ENCODE data around the gene MS4A15.

MS4A15 gene

DNA sequence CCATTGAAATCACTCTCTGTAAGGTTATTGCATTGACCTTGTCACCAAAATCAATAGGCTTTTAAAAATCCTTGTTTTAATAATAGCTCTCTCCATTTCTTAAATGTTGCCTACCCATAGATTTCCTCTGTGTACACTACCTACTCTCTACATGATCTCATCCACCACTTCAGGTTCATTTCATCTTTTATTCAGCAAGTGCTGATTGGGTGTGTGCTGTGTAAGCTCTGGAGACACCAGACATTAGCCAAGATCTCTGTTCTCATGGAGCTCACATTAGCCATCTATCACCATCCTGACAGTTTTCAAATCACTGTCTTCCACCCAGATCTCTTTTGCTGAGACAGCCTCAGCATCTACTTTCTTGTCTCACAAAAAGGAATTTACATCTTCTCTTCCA, 24.1 kb downstream of the MS4A15 start:
- DNase-seq = no peak

DNA sequence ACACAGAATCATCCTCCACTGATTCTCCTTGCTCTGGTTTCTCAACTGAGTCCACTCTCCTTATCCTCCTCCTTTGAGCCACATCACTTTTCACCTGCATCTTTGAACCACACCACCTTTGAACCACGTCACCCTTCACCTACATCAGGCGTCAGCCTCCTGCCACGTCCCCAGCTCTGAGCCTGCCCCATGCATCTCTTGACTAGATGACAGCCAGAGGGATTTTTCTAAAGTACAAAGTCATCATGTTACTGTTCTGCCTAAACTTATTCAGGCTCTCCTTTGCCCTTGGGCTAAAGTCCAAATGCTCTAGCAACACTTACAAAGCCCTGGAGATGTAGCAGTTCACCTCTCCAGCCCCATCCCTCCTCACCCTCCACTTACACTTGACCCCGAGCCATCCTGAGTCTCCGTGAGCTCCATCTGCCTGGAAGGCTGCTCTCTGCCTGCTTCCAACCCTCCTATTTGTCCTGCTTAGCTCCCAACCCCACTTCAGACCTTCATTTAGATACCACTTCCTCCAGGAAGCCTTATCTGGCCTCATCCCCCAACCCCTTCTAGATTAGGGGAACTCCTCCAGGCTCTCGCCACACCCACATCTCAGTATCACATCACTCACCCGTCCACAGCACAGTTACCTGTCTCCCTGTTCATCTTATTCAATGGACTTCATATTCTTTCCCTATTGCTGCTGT, 24.8 kb downstream of the MS4A15 start:
- no peak for DNase-seq

DNA sequence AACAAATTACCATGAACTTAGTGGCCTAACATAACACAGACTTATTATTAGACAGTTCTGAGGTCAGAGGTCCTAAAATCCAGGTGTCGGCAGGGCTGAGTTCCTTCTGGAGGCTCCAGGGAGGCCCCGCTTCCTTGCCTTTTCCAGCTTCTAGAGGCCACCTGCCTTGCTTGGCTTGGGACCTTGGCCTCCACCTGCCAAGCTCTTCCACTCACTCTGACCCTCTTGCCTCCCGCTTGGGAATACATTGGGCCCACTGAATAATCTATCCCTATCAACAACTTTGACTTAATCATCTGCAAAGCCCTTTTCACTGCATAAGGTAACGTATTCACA, 25.3 kb downstream of the MS4A15 start:
- DNase-seq = no peak

DNA sequence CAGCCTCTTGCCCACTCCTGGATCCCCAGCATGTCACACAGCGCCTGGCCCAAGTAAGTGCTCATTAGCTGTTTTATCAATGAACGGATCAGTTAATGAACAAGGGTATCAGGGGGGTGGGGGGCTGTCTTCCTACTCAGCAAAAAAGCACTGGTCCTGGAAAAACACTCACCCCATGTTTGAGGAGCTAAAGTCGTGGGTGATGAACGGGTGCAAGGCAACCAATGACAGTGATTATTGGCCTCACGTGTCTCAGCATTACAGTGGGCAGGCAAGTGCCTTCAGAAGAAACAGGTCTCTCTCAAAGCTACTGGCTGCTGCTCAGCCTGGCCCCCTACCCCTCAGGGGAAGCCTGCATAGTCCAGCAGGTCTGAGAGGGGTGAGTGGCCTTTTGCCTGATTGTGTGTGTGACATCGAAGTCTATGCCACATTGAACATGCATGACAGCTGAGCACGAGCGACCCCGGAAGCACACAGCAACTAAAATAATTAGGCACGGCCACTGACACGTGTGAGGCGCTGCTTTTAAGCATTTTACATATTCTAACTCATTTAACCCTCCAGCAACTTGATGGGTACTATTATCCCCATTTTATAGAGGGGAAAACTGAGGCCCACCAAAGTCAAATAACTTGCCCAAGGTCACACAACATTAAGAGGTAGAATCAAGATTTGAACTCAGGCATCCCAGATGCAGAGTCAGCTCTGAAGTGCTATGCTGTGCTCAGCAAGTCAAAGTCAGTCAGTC, 25.9 kb downstream of the MS4A15 start:
- no peak for DNase-seq

DNA sequence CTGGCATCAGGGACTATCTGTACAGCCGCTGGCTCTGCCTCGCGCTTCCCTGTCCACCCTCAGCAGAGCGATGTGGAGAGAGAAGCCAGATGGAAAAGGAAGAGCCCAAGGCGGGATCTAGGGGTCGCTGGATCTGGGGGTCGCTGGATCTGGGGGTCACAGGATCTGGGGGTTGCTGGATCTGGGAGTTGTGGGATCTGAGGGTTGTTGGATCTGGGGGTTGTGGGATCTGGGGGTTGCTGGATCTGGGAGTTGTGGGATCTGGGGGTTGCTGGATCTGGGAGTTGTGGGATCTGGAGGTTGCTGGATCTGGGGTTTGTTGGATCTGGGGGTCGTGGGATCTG, 26.4 kb downstream of the MS4A15 start:
- DNase-seq = no peak

DNA sequence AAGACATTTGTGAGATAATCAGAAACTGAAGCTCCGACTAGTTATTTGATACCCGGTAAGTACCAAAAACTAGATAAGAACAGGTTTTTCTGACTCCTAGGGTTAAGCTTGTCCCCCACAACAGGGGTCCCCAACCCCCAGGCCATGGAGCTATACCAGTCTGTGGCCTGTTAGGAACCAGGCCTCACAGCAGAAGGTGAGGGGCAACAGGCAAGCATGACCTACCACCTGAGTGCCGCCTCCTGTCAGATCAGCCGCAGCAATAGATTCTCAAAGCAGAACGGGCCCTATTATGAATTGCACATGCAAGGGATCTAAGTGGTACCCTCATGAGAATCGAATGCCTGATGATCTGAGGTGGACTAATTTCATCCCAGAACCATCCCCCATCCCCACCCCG, 27.2 kb downstream of the MS4A15 start:
- no peak for DNase-seq

DNA sequence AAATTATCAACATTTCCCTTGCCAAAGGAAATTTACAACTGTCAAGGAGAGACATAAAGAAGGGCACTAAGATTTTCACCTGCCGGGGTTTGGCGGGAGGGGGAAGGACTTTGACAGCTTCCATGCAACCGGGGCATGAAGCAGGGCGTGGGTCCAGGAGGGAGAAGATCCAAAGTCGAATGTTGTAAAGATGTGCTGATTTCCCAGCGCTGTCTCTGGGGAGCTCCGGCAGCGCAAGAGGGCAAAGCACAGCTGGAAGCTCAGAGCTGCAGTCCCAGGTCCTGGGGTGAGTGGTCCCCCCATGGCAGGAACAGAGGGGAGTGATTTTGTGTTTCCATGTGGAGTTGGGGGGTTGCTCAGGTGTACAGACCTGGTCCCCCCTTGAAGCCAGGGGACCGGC, 28.5 kb downstream of the MS4A15 start, which contains the start of gene MS4A10:
Gene MS4A10 (plus strand): TSS at position 198 of the 400 bp plus-strand sequence. CDS start 5,003 bp downstream, outside the sequence.
- no peak for DNase-seq

DNA sequence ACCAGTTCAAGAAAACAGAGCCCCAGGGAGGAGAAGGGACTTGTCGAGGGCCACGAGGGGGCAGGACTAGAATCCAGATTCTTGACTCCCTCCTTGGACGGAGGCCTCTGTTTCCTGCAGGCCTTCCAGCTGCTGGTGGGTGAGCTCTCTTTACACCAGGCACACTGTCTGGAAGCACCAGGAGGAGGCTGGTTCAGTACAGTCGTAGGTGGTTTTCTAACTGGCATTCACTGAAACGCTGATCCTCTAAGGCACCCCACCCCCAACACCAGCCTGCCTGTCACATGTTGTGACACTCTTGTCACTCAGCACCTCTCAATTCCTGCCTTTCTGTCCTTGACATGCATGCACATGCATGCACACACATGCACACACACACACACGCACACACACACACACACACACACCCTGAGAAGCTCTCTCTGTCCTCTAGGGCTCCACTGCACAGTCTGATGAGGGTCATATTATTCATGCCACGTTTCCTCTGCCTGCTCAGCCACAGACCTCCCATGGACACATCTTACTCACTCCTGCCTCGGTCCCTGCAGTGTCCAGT, 29.2 kb downstream of the MS4A15 start:
- no peak for DNase-seq

DNA sequence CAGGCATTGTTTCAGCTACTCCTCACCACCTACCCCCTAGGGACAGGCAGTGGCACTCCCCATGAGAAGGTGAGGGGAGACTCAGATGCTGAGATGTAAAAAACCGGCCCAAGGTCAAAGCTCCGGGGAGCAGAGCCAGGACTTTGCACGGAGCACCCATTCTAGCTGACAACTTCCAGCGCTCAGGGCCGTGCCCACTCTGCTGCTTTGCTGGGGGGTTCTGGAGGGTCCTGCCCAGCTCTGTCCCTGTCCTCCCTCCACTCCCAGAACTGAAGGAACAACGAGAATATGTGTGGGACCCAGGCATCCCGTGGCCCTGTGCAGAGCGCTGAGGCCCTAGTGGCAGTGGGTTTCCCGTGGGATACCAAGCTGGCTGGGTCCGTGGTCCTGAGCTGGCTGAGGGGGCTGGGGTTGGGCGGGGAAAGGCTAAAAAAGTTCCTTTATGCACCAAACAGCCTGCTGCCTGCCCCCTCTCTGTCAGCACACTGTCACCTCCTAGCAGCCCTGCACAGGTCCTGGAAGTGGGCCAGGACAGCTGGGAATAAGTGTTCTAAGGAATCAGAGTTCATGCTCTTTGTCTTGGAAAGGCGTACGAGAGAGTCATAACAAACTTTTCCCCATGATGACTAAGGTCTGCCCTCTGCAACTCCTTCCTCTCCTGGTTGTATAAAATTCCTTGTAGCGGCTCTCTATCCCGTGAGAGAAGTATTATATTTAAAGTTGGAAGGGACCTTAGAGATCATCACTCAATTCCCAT, 30.3 kb downstream of the MS4A15 start:
- DNase-seq = no peak

DNA sequence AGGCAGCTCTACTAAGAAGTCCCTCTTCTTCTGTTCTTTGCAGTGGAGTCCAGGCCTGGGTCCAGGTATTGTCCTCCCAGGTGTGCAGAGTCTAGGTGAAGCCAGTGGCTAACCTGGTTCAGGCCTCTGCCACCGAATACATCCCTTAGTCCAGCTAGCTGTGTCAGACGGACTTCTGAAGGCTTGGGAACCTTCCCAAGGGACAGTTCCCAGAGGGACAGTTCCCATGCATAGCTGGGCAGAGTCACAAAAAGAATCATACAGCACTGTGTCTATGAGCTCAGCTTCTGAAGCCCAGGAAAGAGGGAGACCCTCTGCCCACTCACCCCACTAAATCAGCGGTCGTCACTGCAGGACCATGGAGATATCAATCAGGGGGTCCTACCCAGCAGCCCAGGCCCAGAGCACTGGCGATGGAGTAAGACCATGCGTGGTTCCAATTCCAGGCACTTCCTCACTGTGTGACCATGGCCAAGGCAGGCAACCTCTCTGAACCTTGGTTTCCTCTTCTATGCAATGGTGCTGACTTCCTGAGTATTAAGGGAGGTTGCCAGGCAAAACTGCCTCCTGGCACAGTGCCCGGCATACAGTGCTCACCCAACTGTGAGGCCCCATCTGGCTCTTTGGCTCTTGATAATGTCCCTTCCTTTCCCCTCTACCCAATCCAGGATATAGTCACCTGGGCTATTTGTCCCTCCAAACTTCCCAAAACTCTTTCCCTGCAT, 31.9 kb downstream of the MS4A15 start:
- DNase-seq = peak in 1 of 2 experiments; percentile 51

DNA sequence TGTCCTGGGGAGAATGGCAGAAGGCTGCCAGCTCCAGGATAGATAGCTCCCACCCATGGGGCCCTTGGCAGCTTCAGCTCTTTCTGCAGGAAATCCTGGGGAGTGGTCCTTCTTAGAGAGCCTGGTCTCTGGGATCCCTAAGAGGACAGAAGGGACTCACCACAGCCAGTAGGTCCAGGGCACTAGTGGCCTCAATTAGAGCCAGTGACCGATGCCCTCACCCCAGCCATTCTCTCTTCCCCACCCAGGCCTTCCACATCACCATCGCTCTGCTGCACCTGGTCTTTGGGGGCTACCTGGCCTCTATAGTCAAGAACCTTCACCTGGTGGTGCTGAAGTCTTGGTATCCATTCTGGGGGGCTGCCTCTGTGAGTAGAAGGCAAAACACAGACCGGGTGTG, 34.1 kb downstream of the MS4A15 start:
- no peak for DNase-seq

DNA sequence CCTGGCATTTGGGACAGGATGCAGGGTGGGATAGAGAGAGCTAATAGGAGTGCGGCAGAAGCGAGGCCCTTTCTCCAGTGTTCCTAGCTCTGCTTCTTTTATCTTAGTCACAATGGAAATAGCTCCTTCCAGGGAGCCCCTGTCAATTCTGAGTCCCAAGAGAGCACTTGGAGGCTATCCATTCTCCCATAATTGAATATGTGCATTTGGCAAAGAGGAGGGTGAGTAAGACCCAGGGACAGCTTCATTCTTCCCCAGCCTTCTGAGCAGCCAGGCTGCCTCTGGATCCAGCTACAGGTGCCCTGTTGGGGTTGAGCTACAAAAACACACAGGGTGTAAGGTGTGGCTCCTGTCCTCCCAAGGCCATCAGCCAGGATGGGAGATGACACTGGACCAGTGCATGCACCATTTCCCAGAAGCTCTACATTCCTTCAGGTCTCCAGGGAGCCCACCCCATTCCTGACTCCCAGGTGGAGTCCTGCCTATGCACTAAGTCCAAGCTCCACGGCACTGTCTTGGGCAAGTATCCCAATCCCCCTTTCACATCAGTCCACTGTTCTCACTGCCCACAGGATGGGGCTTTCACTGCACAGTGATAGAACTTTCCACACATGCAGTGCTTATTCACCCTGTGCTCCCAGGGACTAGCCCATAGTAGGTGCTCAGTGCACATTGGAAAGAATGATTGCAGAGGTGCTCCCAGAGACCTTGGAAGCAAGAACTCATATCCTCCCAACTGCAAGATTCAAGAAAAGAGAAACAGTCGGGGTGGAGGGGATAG, 34.7 kb downstream of the MS4A15 start:
- no peak for DNase-seq

DNA sequence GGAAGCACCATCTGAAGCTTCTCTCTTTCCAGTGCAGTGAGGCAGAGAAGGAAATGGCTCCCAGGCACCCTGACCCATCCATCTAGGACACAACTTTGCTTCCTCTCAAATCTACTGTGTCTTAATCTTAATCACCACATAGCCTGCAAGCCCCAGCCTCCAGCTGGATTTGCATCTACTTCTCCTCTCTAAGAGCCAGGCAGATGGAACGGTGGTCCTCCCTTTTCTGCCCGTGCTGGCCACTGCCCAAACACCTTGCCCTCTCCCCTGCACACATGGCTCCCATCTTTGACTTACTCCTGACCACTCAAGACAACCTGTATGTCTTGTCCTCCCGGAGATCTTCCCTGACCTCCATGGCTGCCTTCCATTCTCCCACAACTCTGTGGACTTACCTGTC, 35.9 kb downstream of the MS4A15 start:
- no peak for DNase-seq

DNA sequence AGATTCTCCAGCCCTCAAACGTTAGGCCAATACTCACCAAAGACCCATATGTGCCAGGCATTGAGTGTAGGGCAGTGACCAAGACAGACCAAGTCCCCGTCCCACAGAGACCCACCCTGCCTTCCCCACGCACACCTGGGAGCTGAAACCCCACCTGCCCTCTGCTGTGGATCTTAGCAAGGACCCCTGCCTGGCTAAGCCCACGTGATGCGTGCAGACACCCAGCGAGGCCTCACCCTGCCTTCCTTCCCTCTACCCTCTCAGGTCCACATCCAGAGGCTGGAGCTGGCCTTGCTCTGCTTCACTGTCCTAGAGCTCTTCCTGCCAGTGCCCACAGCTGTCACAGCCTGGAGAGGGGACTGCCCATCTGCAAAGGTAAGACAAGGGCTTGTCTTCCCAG, 38.6 kb downstream of the MS4A15 start:
- no peak for DNase-seq

DNA sequence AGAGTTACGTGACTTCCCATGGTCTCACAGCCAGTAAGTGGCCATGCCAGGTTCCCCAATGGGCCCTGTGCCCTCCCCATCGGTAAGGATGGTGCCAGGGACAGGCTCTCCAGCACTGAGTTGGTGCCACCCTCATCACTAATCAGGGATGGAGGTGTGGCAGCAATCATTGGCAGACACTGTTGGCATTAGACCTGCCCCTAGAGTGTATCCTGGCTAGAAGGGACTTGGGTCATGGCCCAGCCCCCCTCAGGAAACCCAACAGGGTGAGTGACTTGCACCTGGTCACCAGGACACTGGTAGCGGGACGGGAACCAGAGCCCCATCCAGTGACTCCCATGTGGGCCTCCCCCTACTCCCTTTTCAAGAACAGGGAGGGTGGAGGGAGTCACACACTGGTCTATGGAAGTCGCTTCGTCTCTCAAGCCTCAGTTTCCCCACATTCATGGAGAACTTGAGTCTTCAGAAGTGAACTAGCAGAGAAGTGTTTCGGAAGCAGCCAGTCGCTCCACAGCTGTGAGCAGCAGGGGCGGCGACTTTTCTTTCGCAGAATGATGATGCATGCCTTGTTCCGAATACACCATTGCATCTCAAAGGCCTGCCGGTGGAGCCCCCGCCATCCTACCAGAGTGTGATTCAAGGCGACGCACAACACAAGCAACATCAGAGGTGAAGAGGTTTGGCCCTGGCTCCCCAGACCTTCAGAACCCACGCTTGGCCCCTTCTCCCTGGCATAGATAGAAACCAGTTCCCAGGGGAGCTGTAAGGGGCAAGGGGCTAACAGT, 41.4 kb downstream of the MS4A15 start:
- no peak for DNase-seq

DNA sequence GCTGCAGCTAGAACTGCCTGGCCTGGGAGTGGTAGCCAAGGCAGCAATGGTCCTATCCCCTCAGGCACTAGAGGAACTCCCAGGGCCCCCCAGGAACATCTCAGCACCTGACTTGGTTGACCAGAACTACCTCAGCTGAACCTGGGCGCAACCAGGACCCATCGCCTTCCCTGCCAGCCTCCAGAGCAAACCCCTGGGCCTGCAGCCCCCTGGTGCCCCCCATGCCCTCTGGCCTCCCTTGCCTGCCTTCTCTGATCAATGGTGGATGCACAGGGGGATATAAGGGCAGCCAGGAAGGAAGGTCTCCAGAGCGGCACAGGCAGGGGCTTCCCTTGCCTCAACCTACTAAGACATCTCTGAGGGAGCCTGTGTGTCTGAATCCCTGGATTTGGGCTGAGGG, 42.0 kb downstream of the MS4A15 start:
- no peak for DNase-seq

DNA sequence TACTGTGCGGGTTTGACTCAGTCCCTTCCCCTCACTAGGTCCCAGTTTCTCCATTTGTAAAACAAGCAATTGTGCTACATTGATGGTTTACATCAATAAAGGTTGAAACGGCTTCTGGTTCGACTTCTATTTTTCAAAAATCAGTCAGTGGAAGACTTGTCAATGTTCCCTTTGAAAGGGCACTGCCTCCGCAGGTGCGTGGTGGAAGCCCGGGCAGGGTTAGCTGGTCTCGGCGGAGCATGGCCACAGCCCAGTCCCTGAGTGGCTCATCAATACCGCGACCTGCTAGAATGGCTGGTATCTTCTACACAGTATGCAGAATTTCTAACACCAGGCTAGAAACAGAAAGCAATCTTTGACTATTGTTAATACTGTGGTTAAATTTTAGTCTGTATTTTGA, 44.5 kb downstream of the MS4A15 start:
- no peak for DNase-seq

DNA sequence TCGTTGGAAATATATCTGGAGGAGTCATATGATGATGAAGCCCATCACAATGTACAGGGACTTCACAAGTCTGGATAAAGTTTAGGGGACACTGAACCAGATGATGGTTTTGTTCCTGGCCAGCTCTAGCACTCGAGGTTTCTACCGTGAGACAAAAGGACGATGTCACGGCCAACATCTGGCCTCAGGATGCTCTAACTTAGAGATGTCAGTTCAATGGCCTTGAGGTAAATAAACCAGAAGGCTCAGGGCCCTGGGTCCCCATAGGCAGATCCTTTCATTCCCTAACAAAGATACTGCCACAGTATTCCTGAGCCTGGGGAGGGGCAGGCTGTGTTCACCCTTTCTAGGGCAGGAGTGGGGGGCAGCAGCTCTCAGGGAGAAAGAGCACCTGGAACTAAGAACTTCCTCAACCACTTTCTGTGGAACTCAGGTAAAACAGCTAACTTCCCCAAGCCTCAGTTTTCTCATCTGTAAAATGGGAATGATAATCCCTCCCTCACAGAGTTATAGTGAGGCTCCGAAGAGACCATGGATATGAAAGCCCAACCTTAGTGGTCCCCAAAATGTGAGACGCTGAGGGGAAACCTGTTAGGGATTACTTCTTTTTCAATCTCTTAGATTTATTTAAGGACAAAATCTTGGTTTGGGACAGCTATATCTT, 46.7 kb downstream of the MS4A15 start:
- no peak for DNase-seq

DNA sequence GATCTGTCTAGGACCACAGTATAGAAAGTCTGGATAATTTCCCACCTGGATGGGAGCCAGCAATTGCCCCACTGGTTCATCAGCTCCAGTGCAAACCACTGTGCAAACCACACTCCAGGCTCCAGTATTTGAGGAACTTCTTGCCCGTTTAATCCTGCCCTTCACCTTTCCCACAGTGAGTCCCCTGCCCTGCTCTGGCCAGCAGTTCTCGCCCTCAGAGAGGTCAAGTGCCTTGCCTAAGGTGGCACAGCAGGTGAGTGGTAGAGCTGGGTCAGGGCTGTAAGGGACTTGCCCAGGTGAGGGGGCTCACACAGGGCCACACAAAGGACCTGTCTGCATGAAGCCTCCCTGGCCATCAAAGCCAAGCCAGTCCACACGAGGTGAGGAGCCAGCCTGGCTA, 52.6 kb downstream of the MS4A15 start:
- DNase-seq = no peak

DNA sequence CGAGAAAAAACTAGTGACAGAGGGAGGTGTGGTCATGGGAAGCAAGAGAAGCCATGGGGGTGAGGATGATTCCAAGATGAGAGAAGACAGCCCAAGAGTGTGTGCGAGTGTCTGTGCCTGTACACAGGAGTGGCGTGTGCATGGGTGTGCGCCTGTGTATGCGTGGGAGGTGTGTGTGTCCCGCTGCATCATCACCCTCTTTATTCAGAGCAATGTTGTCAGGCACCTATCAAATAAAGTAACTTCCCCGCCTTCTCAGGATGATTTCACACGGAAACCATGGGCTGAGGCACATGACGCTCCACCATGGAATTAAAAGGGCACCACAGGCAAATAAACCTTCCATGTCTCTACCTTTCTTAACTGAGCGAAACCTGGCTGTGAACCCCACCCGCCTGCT, 53.0 kb downstream of the MS4A15 start:
- no peak for DNase-seq

DNA sequence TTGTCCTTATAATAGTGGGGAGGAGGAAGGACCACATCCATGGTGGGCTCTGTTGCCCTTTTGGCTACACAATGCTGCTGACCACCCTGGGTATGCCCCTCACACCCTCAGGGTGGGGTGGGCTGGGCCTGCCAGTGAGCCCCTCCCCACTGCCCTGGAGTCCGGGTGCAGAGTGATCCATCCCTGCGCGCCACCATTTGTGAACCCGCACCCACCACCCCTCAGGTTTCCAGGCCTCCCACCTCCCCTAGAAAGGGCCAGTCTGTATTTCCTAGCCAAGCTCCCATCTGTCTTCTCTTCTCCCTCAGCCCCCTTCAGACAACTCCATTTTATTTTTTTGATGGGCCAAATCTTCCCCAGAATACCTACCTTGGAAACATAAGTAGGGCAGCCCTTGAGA, 53.5 kb downstream of the MS4A15 start:
- no peak for DNase-seq
